Astrocyte (in vitro differentiated cells and primary cell): ENCODE data around the gene FJX1. TPM values are rescaled to one million over a fixed set of nuclear protein-coding genes. Genes with fewer than 3 reads are reported as not detected.

Experiments
- DNase-seq: peaks from one replicate; pipeline ENCODE4 v3.0.0-alpha.2; 2010; ENCODE audit warnings: low read depth
- FAIRE-seq: peaks from 2 replicates; lab custom pipeline; 2011; peaks lifted over from hg19 to GRCh38; lab: Jason Lieb, UNC
- H2AFZ ChIP-seq: 2 replicates; pipeline ENCODE4 v1.6.0; 2012; ENCODE audit warnings: low read depth, low read length, inconsistent platforms
- H3K27ac ChIP-seq: 2 replicates; pipeline ENCODE4 v1.5.1; 2011; ENCODE audit warnings: low read depth, low read length, inconsistent platforms
- H3K27me3 ChIP-seq: 2 replicates; pipeline ENCODE4 v1.6.0; 2011; ENCODE audit warnings: low read length, inconsistent platforms; ENCODE audit not compliant: insufficient read depth
- H3K36me3 ChIP-seq: 2 replicates; pipeline ENCODE4 v1.5.1; 2011; ENCODE audit warnings: low read length, inconsistent platforms; ENCODE audit not compliant: insufficient read depth
- H3K4me1 ChIP-seq: 2 replicates; pipeline ENCODE4 v1.5.1; 2011; ENCODE audit warnings: low read length, inconsistent platforms; ENCODE audit not compliant: insufficient read depth
- H3K4me2 ChIP-seq: 2 replicates; pipeline ENCODE4 v1.6.0; 2012; ENCODE audit warnings: low read length, inconsistent platforms
- H3K4me3 ChIP-seq: 2 replicates; pipeline ENCODE4 v1.5.1; 2011; ENCODE audit warnings: low read depth, mild to moderate bottlenecking, low read length, inconsistent platforms; ENCODE audit not compliant: insufficient read depth
- H3K79me2 ChIP-seq: 2 replicates; pipeline ENCODE4 v1.6.0; 2012; ENCODE audit warnings: mild to moderate bottlenecking, low read length, inconsistent platforms; ENCODE audit not compliant: insufficient read depth
- H3K9ac ChIP-seq: 2 replicates; pipeline ENCODE4 v1.6.0; 2012; ENCODE audit warnings: mild to moderate bottlenecking, low read length, inconsistent platforms
- H3K9me3 ChIP-seq: 2 replicates; pipeline ENCODE4 v1.5.1; 2012; ENCODE audit warnings: low read depth, mild to moderate bottlenecking, low read length, inconsistent platforms; ENCODE audit not compliant: insufficient read depth
- H4K20me1 ChIP-seq: 2 replicates; pipeline ENCODE4 v1.6.0; 2012; ENCODE audit warnings: low read length, inconsistent platforms; ENCODE audit not compliant: insufficient read depth
- H3K27ac Mint-ChIP-seq: one replicate; pipeline ENCODE4 v1.8.0; 2021; ENCODE audit warnings: mild to moderate bottlenecking, mixed read lengths; ENCODE audit not compliant: unreplicated experiment
- H3K27me3 Mint-ChIP-seq: one replicate; pipeline ENCODE4 v1.8.0; 2021; ENCODE audit warnings: low read depth, mixed read lengths; ENCODE audit not compliant: unreplicated experiment
- H3K36me3 Mint-ChIP-seq: one replicate; pipeline ENCODE4 v1.8.0; 2021; ENCODE audit warnings: low read depth, mixed read lengths; ENCODE audit not compliant: unreplicated experiment
- H3K4me1 Mint-ChIP-seq: one replicate; pipeline ENCODE4 v1.8.0; 2021; ENCODE audit warnings: low read depth, mixed read lengths; ENCODE audit not compliant: unreplicated experiment
- H3K4me3 Mint-ChIP-seq: one replicate; pipeline ENCODE4 v1.8.0; 2021; ENCODE audit warnings: mild to moderate bottlenecking, moderate library complexity, mixed read lengths; ENCODE audit not compliant: unreplicated experiment
- H3K9me3 Mint-ChIP-seq: one replicate; pipeline ENCODE4 v1.8.0; 2021; ENCODE audit warnings: mild to moderate bottlenecking, mixed read lengths; ENCODE audit not compliant: unreplicated experiment
- EZH2 ChIP-seq: IDR thresholded peaks from 2 replicates; pipeline ENCODE4 v1.6.1; 2012; ENCODE audit warnings: mild to moderate bottlenecking, low read length, inconsistent platforms; ENCODE audit not compliant: insufficient read depth
- total RNA-seq: library from RNA; stranded (reverse); gene quantifications from 2 replicates; pipeline ENCODE4 v1.2.1, GENCODE V29; 2021
- TF ChIP-seq, protein P1 (sequence below): IDR thresholded peaks from 2 replicates; pipeline ENCODE4 v1.5.1; 2011; ENCODE audit warnings: low read depth, mild to moderate bottlenecking, inconsistent platforms, low read length, moderate library complexity; ENCODE audit not compliant: insufficient read depth

FJX1 gene
- total RNA-seq, 1 donor from 2014 or later = 47.9 TPM

DNA sequence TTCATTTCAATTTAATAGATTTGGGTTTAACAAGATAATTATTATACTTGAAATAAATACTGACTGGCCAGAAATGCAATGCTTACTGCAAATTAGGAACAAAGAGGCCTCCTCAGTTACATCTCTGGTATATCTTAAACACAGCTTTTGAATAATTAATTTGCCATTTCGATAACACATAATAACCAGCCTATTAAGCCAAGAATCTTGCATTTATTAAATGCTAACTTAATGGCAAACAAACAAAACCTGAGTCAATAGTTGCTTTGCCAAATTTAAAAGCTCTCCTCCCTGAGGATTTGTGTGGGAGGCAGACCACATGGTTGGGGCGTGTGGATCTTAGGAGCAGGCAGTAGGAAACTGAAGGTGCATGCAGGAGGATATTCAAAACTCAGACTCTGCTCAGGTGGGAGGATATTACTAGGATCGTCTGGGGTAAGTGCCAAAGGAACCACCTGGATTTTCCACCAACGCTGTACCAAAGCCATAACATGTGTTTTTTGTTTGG is 17.9 kb upstream of the FJX1 start:
- Mint-ChIP-seq H3K27ac (no peak overlapping the region), H3K9me3 (peaks cover 2% of the 10 kb centered on the region)
- H3K9me3 ChIP-seq = no peaks in the 10 kb centered on the region

DNA sequence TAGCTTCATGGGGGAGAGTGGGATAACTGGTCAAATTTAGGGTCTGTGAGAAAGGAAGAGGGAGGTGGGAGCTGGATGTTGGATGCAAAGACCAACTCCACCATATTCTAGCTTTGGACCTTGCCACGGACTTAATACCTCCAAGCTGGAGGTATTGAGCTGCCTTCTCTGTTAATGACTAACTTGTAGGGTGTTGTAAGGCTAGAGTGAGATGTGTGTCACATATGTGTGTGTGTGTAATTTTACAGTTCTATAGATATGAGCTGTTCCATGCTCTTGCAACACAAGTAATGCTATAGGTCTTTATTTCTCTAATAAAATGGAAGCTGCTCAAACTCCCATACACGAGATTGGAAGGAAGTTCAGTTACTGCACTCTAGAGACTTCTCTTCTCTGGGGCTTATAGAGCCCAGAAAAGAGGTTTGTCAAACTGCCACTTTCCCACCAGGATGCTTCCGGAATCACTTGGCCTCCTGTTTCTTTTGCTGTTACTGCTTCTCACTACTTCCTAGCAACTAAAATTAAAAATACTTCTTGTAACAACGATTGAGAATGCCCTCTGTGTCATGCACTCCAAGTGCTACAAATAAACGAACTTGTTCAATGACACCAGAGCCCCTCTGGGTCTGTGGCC is 16.0 kb upstream of the FJX1 start:
- Histone ChIP-seq H3K27ac (no peak overlapping the region), H3K4me3 (no peak overlapping the region), H4K20me1 (no peaks in the 10 kb centered on the region), H3K9me3 (no peaks in the 10 kb centered on the region), H3K36me3 (no peaks in the 10 kb centered on the region), H3K9ac (no peak overlapping the region), H3K4me2 (no peak overlapping the region), H2AFZ (no peak overlapping the region), H3K27me3 (peaks cover 4% of the 10 kb centered on the region), H3K4me1 (peaks cover 7% of the 10 kb centered on the region), H3K79me2 (no peaks in the 10 kb centered on the region)
- Mint-ChIP-seq H3K27me3 (peaks cover 3% of the 10 kb centered on the region), H3K4me1 (peaks cover 14% of the 10 kb centered on the region), H3K27ac (peak overlapping the region; percentile 72), H3K9me3 (peaks cover 2% of the 10 kb centered on the region), H3K36me3 (no peaks in the 10 kb centered on the region), H3K4me3 (no peak overlapping the region)
- FAIRE-seq = no peak
- TF ChIP-seq EZH2 = no peak
- TF ChIP-seq, protein P1, sequence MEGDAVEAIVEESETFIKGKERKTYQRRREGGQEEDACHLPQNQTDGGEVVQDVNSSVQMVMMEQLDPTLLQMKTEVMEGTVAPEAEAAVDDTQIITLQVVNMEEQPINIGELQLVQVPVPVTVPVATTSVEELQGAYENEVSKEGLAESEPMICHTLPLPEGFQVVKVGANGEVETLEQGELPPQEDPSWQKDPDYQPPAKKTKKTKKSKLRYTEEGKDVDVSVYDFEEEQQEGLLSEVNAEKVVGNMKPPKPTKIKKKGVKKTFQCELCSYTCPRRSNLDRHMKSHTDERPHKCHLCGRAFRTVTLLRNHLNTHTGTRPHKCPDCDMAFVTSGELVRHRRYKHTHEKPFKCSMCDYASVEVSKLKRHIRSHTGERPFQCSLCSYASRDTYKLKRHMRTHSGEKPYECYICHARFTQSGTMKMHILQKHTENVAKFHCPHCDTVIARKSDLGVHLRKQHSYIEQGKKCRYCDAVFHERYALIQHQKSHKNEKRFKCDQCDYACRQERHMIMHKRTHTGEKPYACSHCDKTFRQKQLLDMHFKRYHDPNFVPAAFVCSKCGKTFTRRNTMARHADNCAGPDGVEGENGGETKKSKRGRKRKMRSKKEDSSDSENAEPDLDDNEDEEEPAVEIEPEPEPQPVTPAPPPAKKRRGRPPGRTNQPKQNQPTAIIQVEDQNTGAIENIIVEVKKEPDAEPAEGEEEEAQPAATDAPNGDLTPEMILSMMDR = no peak
- no peak for DNase-seq

More for the DNA sequence above, 17.9 kb upstream of the FJX1 start:
- Mint-ChIP-seq H3K4me1 (peaks cover 8% of the 10 kb centered on the region), H3K36me3 (no peaks in the 10 kb centered on the region), H3K27me3 (peaks cover 5% of the 10 kb centered on the region), H3K4me3 (no peak overlapping the region)
- Histone ChIP-seq H3K4me2 (no peak overlapping the region), H3K27ac (no peak overlapping the region), H3K9ac (no peak overlapping the region), H3K79me2 (no peaks in the 10 kb centered on the region), H3K4me3 (no peak overlapping the region), H3K36me3 (no peaks in the 10 kb centered on the region), H4K20me1 (no peaks in the 10 kb centered on the region), H2AFZ (no peak overlapping the region), H3K4me1 (peaks cover 7% of the 10 kb centered on the region), H3K27me3 (peaks cover 4% of the 10 kb centered on the region)
- FAIRE-seq (no peak), DNase-seq (no peak)
- no peak for TF ChIP-seq EZH2
- TF ChIP-seq, protein P1 = no peak

DNA sequence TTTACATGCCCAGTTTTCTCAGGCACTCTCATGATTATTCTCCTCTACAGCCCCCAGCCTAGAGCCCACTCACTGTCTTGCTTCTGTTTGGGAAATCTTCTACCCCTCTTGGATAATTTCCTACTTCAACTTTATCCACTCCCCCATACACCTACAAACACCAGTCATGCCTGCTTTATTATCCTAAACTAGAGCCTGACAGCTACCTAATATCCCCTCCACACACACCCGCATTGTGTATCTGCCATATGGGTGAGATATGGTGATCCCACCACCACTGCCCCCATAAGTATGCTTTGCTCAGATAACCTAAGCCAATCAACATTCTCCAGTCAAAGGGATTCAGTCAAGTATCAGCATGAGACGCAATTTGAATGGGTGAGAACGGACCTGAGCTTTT is 15.3 kb upstream of the FJX1 start:
- no peak for FAIRE-seq
- Histone ChIP-seq H3K36me3 (no peaks in the 10 kb centered on the region), H3K79me2 (no peaks in the 10 kb centered on the region), H3K4me3 (no peak overlapping the region), H3K9ac (no peak overlapping the region), H3K9me3 (no peaks in the 10 kb centered on the region), H3K4me2 (no peak overlapping the region), H2AFZ (no peak overlapping the region), H3K4me1 (peaks cover 7% of the 10 kb centered on the region), H4K20me1 (no peaks in the 10 kb centered on the region), H3K27me3 (peaks cover 4% of the 10 kb centered on the region), H3K27ac (no peak overlapping the region)
- H3K9me3 Mint-ChIP-seq = peaks cover 2% of the 10 kb centered on the region
- no peaks in the 10 kb centered on the region for H3K36me3 Mint-ChIP-seq
- H3K4me3 Mint-ChIP-seq = no peak overlapping the region
- H3K27me3 Mint-ChIP-seq = peaks cover 3% of the 10 kb centered on the region
- TF ChIP-seq, protein P1 = no peak
- no peak for TF ChIP-seq EZH2
- DNase-seq = no peak
- H3K4me1 Mint-ChIP-seq = peaks cover 14% of the 10 kb centered on the region
- no peak overlapping the region for H3K27ac Mint-ChIP-seq
